Stomach smooth muscle (tissue), 2 donors: Measurements from ENCODE around the gene C8G.

Experiments used
- H3K27ac ChIP-seq: one replicate; pipeline ENCODE4 v1.7.0; 2013; ENCODE audit warnings: mild to moderate bottlenecking, low read length, inconsistent platforms
- H3K27me3 ChIP-seq, 2 donors: one replicate each; pipeline ENCODE4 v1.7.0; 2013; ENCODE audit warnings: low read length in 2 of 2; ENCODE audit not compliant: insufficient read depth in 2 of 2, control insufficient read depth in 1 of 2
- H3K36me3 ChIP-seq, 2 donors: one replicate each; pipeline ENCODE4 v1.7.0; 2013; ENCODE audit warnings: low read length in 2 of 2; ENCODE audit not compliant: control insufficient read depth in 2 of 2, insufficient read depth in 2 of 2
- H3K4me1 ChIP-seq: one replicate; pipeline ENCODE4 v1.7.0; 2013; ENCODE audit warnings: low read length; ENCODE audit not compliant: control insufficient read depth, insufficient read depth
- H3K4me3 ChIP-seq, 2 donors: one replicate each; pipeline ENCODE4 v1.7.0; 2013; ENCODE audit warnings: low read length in 2 of 2
- H3K9ac ChIP-seq, 2 donors: one replicate each; pipeline ENCODE4 v1.7.0; 2013; ENCODE audit warnings: low read length in 2 of 2, mild to moderate bottlenecking in 1 of 2
- H3K9me3 ChIP-seq, 2 donors: one replicate each; pipeline ENCODE4 v1.7.0; 2013; ENCODE audit warnings: low read length in 2 of 2; ENCODE audit not compliant: control insufficient read depth in 2 of 2
- donor health status: healthy.
- donor health status: Pancreatic carcinoma.

Gene C8G

GRCh38 chr9:136907011-136907914 is 37.8 kb upstream of the C8G start:
- H3K9me3 ChIP-seq: no peaks in the 10 kb centered on the region
- H3K9ac ChIP-seq: no peak overlapping the region
- H3K4me1 ChIP-seq: peaks cover 12% of the 10 kb centered on the region
- H3K36me3 ChIP-seq: peaks cover 0 to 16% of the 10 kb centered on the region in 2 donors
- H3K4me3 ChIP-seq: no peak overlapping the region
- no peak overlapping the region for H3K27ac ChIP-seq
- no peaks in the 10 kb centered on the region for H3K27me3 ChIP-seq

- Histone ChIP-seq H3K9me3 (no peaks in the 10 kb centered on the region), H3K36me3 (peaks cover 0 to 22% of the 10 kb centered on the region in 2 donors), H3K4me1 (no peaks in the 10 kb centered on the region), H3K27ac (no peak overlapping the region), H3K9ac (no peak overlapping the region), H3K4me3 (no peak overlapping the region), H3K27me3 (no peaks in the 10 kb centered on the region)
Measured at GRCh38 chr9:136910197-136910900, 34.7 kb upstream of the C8G start.

GRCh38 chr9:136910901-136911245 is 34.2 kb upstream of the C8G start:
- Histone ChIP-seq H3K36me3 (peaks cover under 1 to 25% of the 10 kb centered on the region in 2 donors), H3K4me3 (no peak overlapping the region), H3K9me3 (no peaks in the 10 kb centered on the region), H3K4me1 (no peaks in the 10 kb centered on the region), H3K9ac (no peak overlapping the region), H3K27ac (no peak overlapping the region), H3K27me3 (no peaks in the 10 kb centered on the region)

GRCh38 chr9:136913701-136914438 is 31.2 kb upstream of the C8G start:
- Histone ChIP-seq H3K9ac (no peak overlapping the region), H3K4me1 (no peaks in the 10 kb centered on the region), H3K36me3 (peaks cover 3 to 26% of the 10 kb centered on the region in 2 donors), H3K9me3 (no peaks in the 10 kb centered on the region), H3K27me3 (no peaks in the 10 kb centered on the region), H3K4me3 (no peak overlapping the region), H3K27ac (no peak overlapping the region)

GRCh38 chr9:136915632-136916329 is 29.3 kb upstream of the C8G start:
- Histone ChIP-seq H3K4me3 (no peak overlapping the region), H3K9me3 (no peaks in the 10 kb centered on the region), H3K27me3 (no peaks in the 10 kb centered on the region), H3K27ac (no peak overlapping the region), H3K4me1 (no peaks in the 10 kb centered on the region), H3K36me3 (peaks cover 8 to 36% of the 10 kb centered on the region in 2 donors), H3K9ac (no peak overlapping the region)

- Histone ChIP-seq H3K36me3 (peaks cover 12 to 38% of the 10 kb centered on the region in 2 donors), H3K4me3 (no peak overlapping the region), H3K4me1 (no peaks in the 10 kb centered on the region), H3K9ac (no peak overlapping the region), H3K9me3 (no peaks in the 10 kb centered on the region), H3K27ac (no peak overlapping the region), H3K27me3 (no peaks in the 10 kb centered on the region)
Measured at GRCh38 chr9:136916330-136917184, 28.5 kb upstream of the C8G start.

- H3K27ac ChIP-seq: no peak overlapping the region
- no peaks in the 10 kb centered on the region for H3K4me1 ChIP-seq
- H3K4me3 ChIP-seq: no peak overlapping the region
- no peaks in the 10 kb centered on the region for H3K9me3 ChIP-seq
- H3K36me3 ChIP-seq: peaks cover 12 to 38% of the 10 kb centered on the region in 2 donors
- no peaks in the 10 kb centered on the region for H3K27me3 ChIP-seq
- no peak overlapping the region for H3K9ac ChIP-seq
Measured at GRCh38 chr9:136917902-136918301, 27.1 kb upstream of the C8G start.

GRCh38 chr9:136920069-136920468 is 25.0 kb upstream of the C8G start:
- Histone ChIP-seq H3K36me3 (peaks cover 12 to 34% of the 10 kb centered on the region in 2 donors), H3K9ac (no peak overlapping the region), H3K27ac (no peak overlapping the region), H3K9me3 (no peaks in the 10 kb centered on the region), H3K4me1 (no peaks in the 10 kb centered on the region), H3K4me3 (no peak overlapping the region), H3K27me3 (no peaks in the 10 kb centered on the region)

- no peaks in the 10 kb centered on the region for H3K27me3 ChIP-seq
- H3K9me3 ChIP-seq: no peaks in the 10 kb centered on the region
- peaks cover 12 to 34% of the 10 kb centered on the region in 2 donors for H3K36me3 ChIP-seq
- no peaks in the 10 kb centered on the region for H3K4me1 ChIP-seq
- no peak overlapping the region for H3K9ac ChIP-seq
- H3K4me3 ChIP-seq: no peak overlapping the region
- H3K27ac ChIP-seq: no peak overlapping the region
Measured at GRCh38 chr9:136920734-136921231, 24.3 kb upstream of the C8G start.
